IMR-90 (cell line): ENCODE results near the gene TNIP1.

Experiments used
- BHLHE40 ChIP-seq: fragments of 150-350 bp; IDR thresholded peaks from 2 replicates; pipeline ENCODE4 v1.6.1; 2016; ENCODE audit warnings: mild to moderate bottlenecking, low read depth, low read length
- FOS ChIP-seq: fragments of 150-350 bp; IDR thresholded peaks from 2 replicates; pipeline ENCODE4 v1.6.1; 2016; ENCODE audit warnings: low read depth, low read length
- POLR2A ChIP-seq: IDR thresholded peaks from 2 replicates; pipeline ENCODE4 v1.6.1; 2012; ENCODE audit warnings: mild to moderate bottlenecking, low read depth, low read length
- RCOR1 ChIP-seq: IDR thresholded peaks from 2 replicates; pipeline ENCODE4 v1.6.1; 2012; ENCODE audit warnings: mild to moderate bottlenecking, low read length, improper control_type of control experiment; ENCODE audit not compliant: insufficient replicate concordance
- TF ChIP-seq, protein P1 (sequence below): conservative IDR thresholded peaks from 2 replicates; pipeline ENCODE4 v1.5.1; 2012; ENCODE audit warnings: mild to moderate bottlenecking, low read depth, low read length, improper control_type of control experiment
- TF ChIP-seq, protein P2 (sequence below): fragments of 150-350 bp; IDR thresholded peaks from 2 replicates; pipeline ENCODE4 v1.6.1; 2017; ENCODE audit warnings: mild to moderate bottlenecking, antibody characterized with exemption, low read length, low read depth

DNA sequence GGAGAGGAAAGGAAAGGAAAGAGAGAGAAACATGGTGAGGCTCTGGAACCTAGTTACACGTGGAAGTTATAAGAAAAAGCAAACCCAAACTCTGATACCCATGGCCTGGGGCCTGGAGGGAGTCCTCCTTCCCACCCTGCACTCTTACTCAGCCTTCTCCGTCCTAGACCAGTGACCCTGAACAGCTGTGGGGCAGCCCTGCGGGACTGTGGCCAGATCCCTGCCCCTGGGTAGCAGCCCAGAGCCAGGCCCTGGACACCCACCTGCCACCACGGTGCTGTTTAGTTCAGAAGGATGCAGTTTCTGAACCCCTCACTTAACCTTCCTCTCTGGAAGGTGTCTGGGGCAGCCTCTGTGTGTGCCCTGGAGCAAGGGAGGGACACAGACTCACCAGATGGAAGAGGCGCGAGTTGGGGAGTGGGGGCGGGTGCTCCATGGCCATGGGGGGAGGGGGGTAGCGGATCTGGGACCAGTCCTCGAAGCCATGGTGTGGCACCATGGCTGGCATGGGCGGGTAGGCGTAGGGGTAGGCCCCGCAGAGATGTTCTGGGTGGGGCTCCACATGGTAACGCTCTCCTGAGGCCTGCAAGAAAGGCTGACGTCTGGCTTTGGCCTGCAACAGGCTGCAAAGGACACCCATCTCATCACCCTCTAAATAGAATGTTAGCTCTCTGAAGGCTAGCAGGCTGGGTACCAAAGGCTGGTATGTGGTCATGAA lies 47.5 kb downstream of the TNIP1 start:
- TF ChIP-seq, protein P1, sequence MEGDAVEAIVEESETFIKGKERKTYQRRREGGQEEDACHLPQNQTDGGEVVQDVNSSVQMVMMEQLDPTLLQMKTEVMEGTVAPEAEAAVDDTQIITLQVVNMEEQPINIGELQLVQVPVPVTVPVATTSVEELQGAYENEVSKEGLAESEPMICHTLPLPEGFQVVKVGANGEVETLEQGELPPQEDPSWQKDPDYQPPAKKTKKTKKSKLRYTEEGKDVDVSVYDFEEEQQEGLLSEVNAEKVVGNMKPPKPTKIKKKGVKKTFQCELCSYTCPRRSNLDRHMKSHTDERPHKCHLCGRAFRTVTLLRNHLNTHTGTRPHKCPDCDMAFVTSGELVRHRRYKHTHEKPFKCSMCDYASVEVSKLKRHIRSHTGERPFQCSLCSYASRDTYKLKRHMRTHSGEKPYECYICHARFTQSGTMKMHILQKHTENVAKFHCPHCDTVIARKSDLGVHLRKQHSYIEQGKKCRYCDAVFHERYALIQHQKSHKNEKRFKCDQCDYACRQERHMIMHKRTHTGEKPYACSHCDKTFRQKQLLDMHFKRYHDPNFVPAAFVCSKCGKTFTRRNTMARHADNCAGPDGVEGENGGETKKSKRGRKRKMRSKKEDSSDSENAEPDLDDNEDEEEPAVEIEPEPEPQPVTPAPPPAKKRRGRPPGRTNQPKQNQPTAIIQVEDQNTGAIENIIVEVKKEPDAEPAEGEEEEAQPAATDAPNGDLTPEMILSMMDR = no peak
- TF ChIP-seq BHLHE40 (no peak), FOS (no peak), RCOR1 (no peak), POLR2A (no peak)
- TF ChIP-seq, protein P2, sequence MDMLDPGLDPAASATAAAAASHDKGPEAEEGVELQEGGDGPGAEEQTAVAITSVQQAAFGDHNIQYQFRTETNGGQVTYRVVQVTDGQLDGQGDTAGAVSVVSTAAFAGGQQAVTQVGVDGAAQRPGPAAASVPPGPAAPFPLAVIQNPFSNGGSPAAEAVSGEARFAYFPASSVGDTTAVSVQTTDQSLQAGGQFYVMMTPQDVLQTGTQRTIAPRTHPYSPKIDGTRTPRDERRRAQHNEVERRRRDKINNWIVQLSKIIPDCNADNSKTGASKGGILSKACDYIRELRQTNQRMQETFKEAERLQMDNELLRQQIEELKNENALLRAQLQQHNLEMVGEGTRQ = no peak
